Activated CD4-positive, alpha-beta T cell treated with anti-CD3 and anti-CD28 coated beads for 36 hours (primary cell): ENCODE measurements around the gene UBE3B. TPM values are rescaled to one million over a fixed set of nuclear protein-coding genes. Genes with fewer than 3 reads are reported as not detected.
"Not testable (repeated sequence)": the region's sequence is repeated elsewhere in the genome, so short reads cannot be mapped to it uniquely, and the experiment has no call there.

Experiments
- ATAC-seq: fragments of 200-7000 bp; cut with Tn5 transposase; one replicate; pipeline ENCODE4 v1.10.0; 2021; ENCODE audit warnings: mild to moderate bottlenecking, moderate library complexity
- CTCF ChIA-PET: fragments of 350-600 bp; sonication (Branson Sonifier 250); formaldehyde crosslinking; loops from one replicate; lab custom pipeline; 2021; ENCODE audit warnings: antibody characterized with exemption; lab: Charles Lee
- POLR2A ChIA-PET: fragments of 350-600 bp; sonication (Branson Sonifier 250); formaldehyde crosslinking; loops from one replicate; lab custom pipeline; 2021; ENCODE audit warnings: antibody characterized with exemption, inconsistent platforms; lab: Charles Lee
- DNase-seq: peaks from one replicate; pipeline ENCODE4 v3.0.0-alpha.2; 2020
- H3K27ac Mint-ChIP-seq: one replicate; pipeline ENCODE4 v1.8.0; 2021; ENCODE audit warnings: mixed read lengths
- H3K27me3 Mint-ChIP-seq: one replicate; pipeline ENCODE4 v1.8.0; 2021; ENCODE audit warnings: mixed read lengths
- H3K36me3 Mint-ChIP-seq: one replicate; pipeline ENCODE4 v1.8.0; 2021; ENCODE audit warnings: low read depth, mixed read lengths
- H3K4me1 Mint-ChIP-seq: one replicate; pipeline ENCODE4 v1.8.0; 2021; ENCODE audit warnings: mixed read lengths
- H3K4me3 Mint-ChIP-seq: one replicate; pipeline ENCODE4 v1.8.0; 2021; ENCODE audit warnings: mild to moderate bottlenecking, moderate library complexity, mixed read lengths
- H3K9me3 Mint-ChIP-seq: one replicate; pipeline ENCODE4 v1.8.0; 2021; ENCODE audit warnings: low read depth, mixed read lengths
- intact Hi-C, 2 experiments: fragments of 100-400 bp; cut with DNase I in 1 of 2; cut with micrococcal nuclease in 1 of 2; formaldehyde crosslinking; loops; one replicate each; pipeline versions ENCODE4 v1.14.2 to v1.15.1; 2022 to 2024; cut with DNase I, micrococcal nuclease
- total RNA-seq, 2 experiments: library from RNA; stranded (reverse); gene quantifications; one replicate each; pipeline ENCODE4 v1.2.3, GENCODE V29; 2021

The UBE3B gene
- 10 to 100 TPM; 25.7 to 27.2 TPM for total RNA-seq

GRCh38 chr12:109477185-109477962, at the start of gene UBE3B, which contains the start of gene KCTD10:
Gene UBE3B, plus strand, starts transcription at chr12:109477634. Its CDS starts 5,918 bp downstream, at chr12:109483552.
Gene KCTD10, minus strand, starts transcription at chr12:109477300. Its CDS starts 38 bp downstream, at chr12:109477262.
- no peaks in the 10 kb centered on the region for H3K27me3 Mint-ChIP-seq
- DNase-seq = peak; percentile 92
- intact Hi-C loops = loop anchor here (1.0 to 5.0 kb wide), 14 partner anchors 45 to 915 kb away; partner anchors contain the start of genes MMAB (in 2 of the 2), MVK (in 2 of the 2), ALKBH2 (in 1 of the 2) and ATP2A2 (in 1 of the 2)

GRCh38 chr12:109428037-109428629, 49.3 kb upstream of the UBE3B start:
- no peaks in the 10 kb centered on the region for H3K9me3 Mint-ChIP-seq
- peaks cover 6% of the 10 kb centered on the region for H3K27me3 Mint-ChIP-seq
- ATAC-seq = peak; percentile 82
- peaks cover 2% of the 10 kb centered on the region for H3K4me1 Mint-ChIP-seq
- CTCF ChIA-PET = interaction anchor here (0.5 to 2.3 kb wide), 27 partner anchors 9 to 395 kb away, joined by 3 to 11 read pairs (median 3); partner anchors contain the start of gene USP30
- POLR2A ChIA-PET = interaction anchor here (0.7 kb wide), 2 partner anchors 38 to 850 kb away, joined by 3 to 6 read pairs; no protein-coding TSS in a partner anchor
- no peak overlapping the region for H3K27ac Mint-ChIP-seq
- DNase-seq = peak; percentile 86
- intact Hi-C loops = loop anchor here in 1 of 2 experiments (1.0 kb wide), 1 partner anchor 347 kb away; no protein-coding TSS in a partner anchor
- no peaks in the 10 kb centered on the region for H3K36me3 Mint-ChIP-seq
- H3K4me3 Mint-ChIP-seq = no peak overlapping the region

More at GRCh38 chr12:109477185-109477962, at the start of gene UBE3B, which contains the start of gene KCTD10:
- Mint-ChIP-seq H3K4me3 (peak within 1 kb of the TSS; percentile 95), H3K9me3 (no peaks in the 10 kb centered on the region), H3K27ac (peak within 1 kb of the TSS; percentile 99), H3K36me3 (no peaks in the 10 kb centered on the region), H3K4me1 (peaks cover 43% of the 10 kb centered on the region)
- POLR2A ChIA-PET = no interaction called here
- peak; percentile 97 for ATAC-seq
- CTCF ChIA-PET = interaction anchor here (0.7 to 1.2 kb wide), 8 partner anchors 10 to 915 kb away, joined by 3 to 4 read pairs (median 3); partner anchors contain the start of gene ISCU

GRCh38 chr12:109428804-109429203, 48.6 kb upstream of the UBE3B start:
- H3K27ac Mint-ChIP-seq = not testable (repeated sequence)

DNA sequence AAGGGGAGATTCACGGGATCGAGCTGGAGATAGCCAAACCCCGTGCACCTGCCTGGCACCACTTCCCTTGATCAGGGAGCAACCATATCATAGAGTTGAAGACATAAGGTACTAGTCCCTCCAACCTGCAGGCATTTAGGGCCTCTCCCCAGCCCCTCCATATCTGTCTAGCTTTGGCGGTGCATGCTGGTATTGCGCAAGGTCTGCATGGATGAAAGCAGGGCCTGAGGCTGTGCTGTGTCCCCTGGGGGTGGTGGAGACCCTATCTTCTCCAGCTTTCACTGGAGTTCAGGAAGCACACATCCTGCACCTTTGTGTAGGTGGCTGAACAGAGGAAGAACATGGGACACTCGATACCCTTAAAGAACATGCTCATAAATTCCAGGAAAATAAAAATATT, 47.2 kb upstream of the UBE3B start:
- Mint-ChIP-seq H3K4me1 (peaks cover 5% of the 10 kb centered on the region), H3K4me3 (no peak overlapping the region), H3K36me3 (no peaks in the 10 kb centered on the region), H3K27ac (no peak overlapping the region), H3K27me3 (no peaks in the 10 kb centered on the region), H3K9me3 (no peaks in the 10 kb centered on the region)
- no peak for ATAC-seq
- intact Hi-C loops = loop anchor here in 1 of 2 experiments (5.0 kb wide), 1 partner anchor 47 kb away; the partner anchor contains the start of genes KCTD10 and UBE3B
- no peak for DNase-seq
- CTCF ChIA-PET = interaction anchor here (0.6 to 1.6 kb wide), 8 partner anchors 9 to 956 kb away, joined by 3 to 5 read pairs (median 4); no protein-coding TSS in a partner anchor
- POLR2A ChIA-PET = no interaction called here

More at GRCh38 chr12:109428804-109429203, 48.6 kb upstream of the UBE3B start:
- ATAC-seq, H3K9me3 Mint-ChIP-seq, H3K36me3 Mint-ChIP-seq, H3K4me3 Mint-ChIP-seq, DNase-seq, H3K27me3 Mint-ChIP-seq, H3K4me1 Mint-ChIP-seq, POLR2A ChIA-PET: not testable (repeated sequence)
- CTCF ChIA-PET = interaction anchor here (0.5 to 1.3 kb wide), 11 partner anchors 9 to 356 kb away, joined by 3 to 5 read pairs (median 3); no protein-coding TSS in a partner anchor
- intact Hi-C loops = loop anchor here in 1 of 2 experiments (1.0 kb wide), 1 partner anchor 346 kb away; no protein-coding TSS in a partner anchor

GRCh38 chr12:109432431-109432830, 45.0 kb upstream of the UBE3B start:
- ATAC-seq (no peak), DNase-seq (no peak)
- no peak overlapping the region for H3K27ac Mint-ChIP-seq
- H3K36me3 Mint-ChIP-seq = no peaks in the 10 kb centered on the region
- ChIA-PET CTCF (interaction anchor here (0.6 to 2.0 kb wide), 16 partner anchors 10 to 344 kb away, joined by 3 to 10 read pairs (median 4); partner anchors contain the start of genes KCTD10 and UBE3B), POLR2A (no interaction called here)
- no peak overlapping the region for H3K4me3 Mint-ChIP-seq
- intact Hi-C loops = loop anchor here (1.0 to 5.0 kb wide), 5 partner anchors 44 to 448 kb away; partner anchors contain the start of genes KCTD10 (in 2 of the 2), UBE3B (in 2 of the 2) and GLTP (in 1 of the 2)
- H3K27me3 Mint-ChIP-seq = no peaks in the 10 kb centered on the region
- peaks cover 5% of the 10 kb centered on the region for H3K4me1 Mint-ChIP-seq
- H3K9me3 Mint-ChIP-seq = no peaks in the 10 kb centered on the region

DNA sequence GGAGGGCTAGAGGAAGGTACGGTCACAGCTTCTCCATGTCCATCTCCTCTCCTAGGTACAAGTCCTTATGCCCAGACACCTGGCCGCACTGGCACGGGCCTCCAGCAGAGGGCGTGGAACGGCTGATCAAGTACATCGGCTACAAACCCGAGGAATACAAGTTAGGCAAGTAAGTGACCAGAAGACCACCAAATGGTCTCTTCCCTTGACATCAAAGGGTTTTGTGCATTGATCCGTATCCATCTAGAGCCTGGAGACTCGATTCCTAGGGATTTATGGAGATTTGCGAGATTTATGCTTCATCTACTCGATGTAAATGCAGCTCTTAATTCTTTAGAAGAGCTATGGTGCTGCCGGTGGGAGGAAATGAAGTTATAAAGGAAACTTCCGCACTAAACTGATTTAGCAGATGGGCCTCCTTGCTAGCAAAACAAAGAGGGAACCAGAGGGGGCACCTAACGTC, 44.6 kb upstream of the UBE3B start:
- ChIA-PET POLR2A (interaction anchor here (0.5 kb wide), 1 partner anchor 16 kb away, joined by 4 read pairs; no protein-coding TSS in a partner anchor), CTCF (interaction anchor here (0.6 to 2.0 kb wide), 26 partner anchors 10 to 725 kb away, joined by 3 to 10 read pairs (median 4); partner anchors contain the start of genes KCTD10 and UBE3B)
- no peaks in the 10 kb centered on the region for H3K9me3 Mint-ChIP-seq
- no peaks in the 10 kb centered on the region for H3K27me3 Mint-ChIP-seq
- H3K4me3 Mint-ChIP-seq = no peak overlapping the region
- H3K36me3 Mint-ChIP-seq = no peaks in the 10 kb centered on the region
- peaks cover 5% of the 10 kb centered on the region for H3K4me1 Mint-ChIP-seq
- intact Hi-C loops = loop anchor here (1.0 to 5.0 kb wide), 5 partner anchors 44 to 447 kb away; partner anchors contain the start of genes KCTD10 (in 2 of the 2), UBE3B (in 2 of the 2) and GLTP (in 1 of the 2)
- ATAC-seq (peak; percentile 86), DNase-seq (peak; percentile 92)
- no peak overlapping the region for H3K27ac Mint-ChIP-seq

- H3K4me1 Mint-ChIP-seq = peaks cover 5% of the 10 kb centered on the region
- CTCF ChIA-PET = interaction anchor here (0.7 to 2.0 kb wide), 21 partner anchors 9 to 724 kb away, joined by 3 to 10 read pairs (median 5); partner anchors contain the start of genes KCTD10 and UBE3B
- H3K4me3 Mint-ChIP-seq = no peak overlapping the region
- no peaks in the 10 kb centered on the region for H3K36me3 Mint-ChIP-seq
- DNase-seq (no peak), ATAC-seq (no peak)
- POLR2A ChIA-PET = interaction anchor here (0.5 kb wide), 1 partner anchor 17 kb away, joined by 4 read pairs; no protein-coding TSS in a partner anchor
- H3K27me3 Mint-ChIP-seq = no peaks in the 10 kb centered on the region
- no peaks in the 10 kb centered on the region for H3K9me3 Mint-ChIP-seq
- intact Hi-C loops = loop anchor here (2.0 to 5.0 kb wide), 3 partner anchors 43 to 341 kb away; partner anchors contain the start of genes KCTD10 (in 2 of the 2) and UBE3B (in 2 of the 2)
- H3K27ac Mint-ChIP-seq = no peak overlapping the region
These were observed 43.8 kb upstream of the UBE3B start for GRCh38 chr12:109433618-109434017.

DNA sequence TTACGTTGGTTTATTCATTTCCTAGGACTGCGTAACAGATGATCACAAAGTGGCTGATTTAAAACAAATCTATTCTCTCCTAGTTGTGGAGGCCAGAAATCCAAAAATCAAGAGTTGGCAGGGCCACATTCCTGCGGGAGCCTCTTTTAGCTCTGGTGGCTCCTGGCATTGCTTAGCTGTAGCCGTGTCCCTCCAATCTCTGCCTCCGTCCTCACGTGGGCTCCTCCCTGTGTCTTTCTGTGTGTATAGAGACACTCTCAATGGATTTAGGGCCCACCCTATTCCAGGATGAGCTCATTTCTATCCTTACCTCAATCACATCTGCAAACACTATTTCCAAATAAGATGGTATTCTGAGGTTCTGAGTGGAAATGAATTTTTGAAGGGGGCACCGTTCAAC, 42.9 kb upstream of the UBE3B start:
- DNase-seq = no peak
- Mint-ChIP-seq H3K27me3 (no peaks in the 10 kb centered on the region), H3K4me3 (no peak overlapping the region), H3K36me3 (no peaks in the 10 kb centered on the region), H3K27ac (no peak overlapping the region), H3K9me3 (no peaks in the 10 kb centered on the region), H3K4me1 (peaks cover 5% of the 10 kb centered on the region)
- CTCF ChIA-PET = interaction anchor here (2.0 kb wide), 1 partner anchor 37 kb away, joined by 10 read pairs; no protein-coding TSS in a partner anchor
- POLR2A ChIA-PET = no interaction called here
- ATAC-seq = no peak
- intact Hi-C loops = loop anchor here in 1 of 2 experiments (5.0 kb wide), 1 partner anchor 43 kb away; the partner anchor contains the start of genes KCTD10 and UBE3B

- POLR2A ChIA-PET = no interaction called here
- CTCF ChIA-PET = interaction anchor here (0.6 to 2.5 kb wide), 3 partner anchors 8 to 1198 kb away, joined by 3 to 11 read pairs (median 3); no protein-coding TSS in a partner anchor
- Mint-ChIP-seq H3K36me3 (no peaks in the 10 kb centered on the region), H3K4me3 (no peak overlapping the region), H3K9me3 (no peaks in the 10 kb centered on the region), H3K4me1 (peaks cover 5% of the 10 kb centered on the region), H3K27ac (no peak overlapping the region), H3K27me3 (no peaks in the 10 kb centered on the region)
- DNase-seq (no peak), ATAC-seq (no peak)
- intact Hi-C loops = no loop called here
These were observed 41.8 kb upstream of the UBE3B start for GRCh38 chr12:109435428-109436187.

DNA sequence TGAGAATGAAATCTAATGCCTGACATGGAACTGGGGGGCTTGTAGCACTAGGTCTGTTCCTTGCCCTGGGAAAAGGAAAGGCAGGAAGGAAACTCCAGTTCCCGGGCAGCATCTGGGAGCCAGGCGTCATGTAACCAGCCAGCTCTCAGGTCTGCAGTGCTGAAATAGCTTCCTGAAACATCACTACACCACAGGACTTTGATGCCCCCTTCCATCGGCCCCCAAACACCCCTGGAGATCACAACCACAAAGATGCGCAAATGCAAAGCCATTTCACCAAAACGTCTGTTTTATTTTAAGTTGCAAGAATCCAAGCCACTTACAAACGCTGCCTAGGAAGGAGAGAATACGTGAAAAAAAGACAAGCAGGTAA, 41.3 kb upstream of the UBE3B start:
- CTCF ChIA-PET = interaction anchor here (0.7 to 2.5 kb wide), 2 partner anchors 9 to 340 kb away, joined by 3 to 11 read pairs; no protein-coding TSS in a partner anchor

More for the DNA sequence above, 41.3 kb upstream of the UBE3B start:
- ATAC-seq (no peak), DNase-seq (no peak)
- no peaks in the 10 kb centered on the region for H3K9me3 Mint-ChIP-seq
- no peak overlapping the region for H3K4me3 Mint-ChIP-seq
- POLR2A ChIA-PET = no interaction called here
- no peaks in the 10 kb centered on the region for H3K36me3 Mint-ChIP-seq
- no peak overlapping the region for H3K27ac Mint-ChIP-seq
- H3K27me3 Mint-ChIP-seq = no peaks in the 10 kb centered on the region
- intact Hi-C loops = no loop called here
- H3K4me1 Mint-ChIP-seq = peaks cover 5% of the 10 kb centered on the region
